Astrocyte of the spinal cord (primary cell): Measurements from ENCODE around the gene TPO.

Source experiments
- DNase-seq: peaks from one replicate; pipeline ENCODE4 v3.0.0; 2011; ENCODE audit warnings: low read depth, low spot score
- H3K4me3 ChIP-seq: 2 replicates; pipeline ENCODE4 v1.5.1; 2011; ENCODE audit warnings: low read depth, mild to moderate bottlenecking, low read length, moderate library complexity
- CTCF ChIP-seq: IDR thresholded peaks from 2 replicates; pipeline ENCODE4 v1.5.1; 2012; ENCODE audit warnings: low read depth, mild to moderate bottlenecking, low read length, inconsistent platforms
- in situ Hi-C: cut with HindIII; loops from 2 replicates; pipeline ENCODE4 v1.10.0; 2017; ENCODE audit warnings: low sequenced_read_pairs

The TPO gene

GRCh38 chr2:1453561-1453960, 40.3 kb downstream of the TPO start:
- in situ Hi-C loops = no loop called here
- H3K4me3 ChIP-seq = no peak overlapping the region
- TF ChIP-seq CTCF = no peak
- no peak for DNase-seq

- H3K4me3 ChIP-seq = no peak overlapping the region
- no peak for DNase-seq
- in situ Hi-C loops = no loop called here
- TF ChIP-seq CTCF = no peak
Observed at GRCh38 chr2:1454346-1454745, 41.1 kb downstream of the TPO start.

GRCh38 chr2:1455466-1455865, 42.2 kb downstream of the TPO start:
- no peak overlapping the region for H3K4me3 ChIP-seq
- in situ Hi-C loops = no loop called here
- DNase-seq = no peak
- no peak for TF ChIP-seq CTCF

- in situ Hi-C loops = no loop called here
- H3K4me3 ChIP-seq = no peak overlapping the region
- DNase-seq = no peak
- no peak for TF ChIP-seq CTCF
Observed at GRCh38 chr2:1458432-1458831, 45.2 kb downstream of the TPO start.

GRCh38 chr2:1459727-1460126, 46.5 kb downstream of the TPO start:
- in situ Hi-C loops = no loop called here
- TF ChIP-seq CTCF = no peak
- H3K4me3 ChIP-seq = no peak overlapping the region
- no peak for DNase-seq

GRCh38 chr2:1460851-1461418, 47.7 kb downstream of the TPO start:
- H3K4me3 ChIP-seq = no peak overlapping the region
- DNase-seq = no peak
- TF ChIP-seq CTCF = no peak
- in situ Hi-C loops = no loop called here
